Esophagus muscularis mucosa (tissue), 3 donors: Measurements from ENCODE around the gene ZBTB7C.

Experiments used
- POLR2A ChIP-seq: fragments of 450-650 bp; IDR thresholded peaks from one replicate; pipeline ENCODE4 v1.6.1; 2017; ENCODE audit warnings: antibody characterized with exemption, moderate library complexity, mild to moderate bottlenecking, low read depth
- TF ChIP-seq, protein P1 (sequence below), 3 experiments: fragments of 200-600 bp in 2 of 3; fragments of 450-650 bp in 1 of 3; sonication (generic) in 2 of 3; IDR thresholded peaks; one replicate each; pipeline ENCODE4 v1.5.1; 2017 to 2019; ENCODE audit warnings: antibody characterized with exemption in 3 of 3, mild to moderate bottlenecking in 2 of 3, moderate library complexity in 1 of 3

DNA sequence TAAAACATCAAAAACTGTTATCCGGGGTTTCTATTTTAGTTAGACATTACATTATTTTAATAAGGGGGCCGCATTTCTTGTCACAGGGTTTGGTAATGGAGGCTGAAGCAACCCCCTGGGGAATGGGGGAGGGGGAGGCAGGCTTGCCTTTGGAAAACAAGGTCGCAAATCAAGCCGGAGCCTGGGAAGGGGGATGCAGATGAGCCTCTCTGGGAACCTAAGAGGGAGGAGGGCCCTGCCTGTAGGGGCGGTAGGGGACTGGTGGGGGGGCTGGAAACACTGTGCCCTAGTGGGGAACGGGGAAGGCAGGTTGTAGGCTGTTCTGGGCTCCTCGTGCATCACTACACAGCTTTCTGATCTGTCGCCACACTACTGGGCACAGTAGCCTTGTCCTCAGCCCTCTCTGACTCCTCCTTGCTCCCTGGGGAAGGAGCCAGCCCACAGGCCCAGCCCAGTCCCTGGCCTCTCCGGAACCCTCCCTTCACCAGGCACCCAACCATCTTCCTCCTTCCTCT lies 308.5 kb downstream of the ZBTB7C start:
- TF ChIP-seq, protein P1, sequence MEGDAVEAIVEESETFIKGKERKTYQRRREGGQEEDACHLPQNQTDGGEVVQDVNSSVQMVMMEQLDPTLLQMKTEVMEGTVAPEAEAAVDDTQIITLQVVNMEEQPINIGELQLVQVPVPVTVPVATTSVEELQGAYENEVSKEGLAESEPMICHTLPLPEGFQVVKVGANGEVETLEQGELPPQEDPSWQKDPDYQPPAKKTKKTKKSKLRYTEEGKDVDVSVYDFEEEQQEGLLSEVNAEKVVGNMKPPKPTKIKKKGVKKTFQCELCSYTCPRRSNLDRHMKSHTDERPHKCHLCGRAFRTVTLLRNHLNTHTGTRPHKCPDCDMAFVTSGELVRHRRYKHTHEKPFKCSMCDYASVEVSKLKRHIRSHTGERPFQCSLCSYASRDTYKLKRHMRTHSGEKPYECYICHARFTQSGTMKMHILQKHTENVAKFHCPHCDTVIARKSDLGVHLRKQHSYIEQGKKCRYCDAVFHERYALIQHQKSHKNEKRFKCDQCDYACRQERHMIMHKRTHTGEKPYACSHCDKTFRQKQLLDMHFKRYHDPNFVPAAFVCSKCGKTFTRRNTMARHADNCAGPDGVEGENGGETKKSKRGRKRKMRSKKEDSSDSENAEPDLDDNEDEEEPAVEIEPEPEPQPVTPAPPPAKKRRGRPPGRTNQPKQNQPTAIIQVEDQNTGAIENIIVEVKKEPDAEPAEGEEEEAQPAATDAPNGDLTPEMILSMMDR (IDR thresholded peaks at IDR 0.05), result no peak
- no peak for TF ChIP-seq POLR2A
